Hematopoietic multipotent progenitor cell (in vitro differentiated cells): ENCODE results near the gene MICU1. TPM values are rescaled to one million over a fixed set of nuclear protein-coding genes. Genes with fewer than 3 reads are reported as not detected.
A peak's percentile ranks its signal among the peaks of the same experiment; 100 is the strongest.
"Not testable (repeated sequence)": the region's sequence is repeated elsewhere in the genome, so short reads cannot be mapped to it uniquely, and the experiment has no call there.

Source experiments
- DNase-seq, 3 donors: peaks; one replicate each; pipeline ENCODE4 v3.0.0-alpha.2; 2011 to 2015; ENCODE audit warnings: low read depth in 2 of 3, low spot score in 2 of 3
- total RNA-seq: library from RNA; depleted of rRNA; stranded (reverse); fragments of >200 nt; gene quantifications from one replicate; pipeline ENCODE4 v1.2.3, GENCODE V29; 2012

Gene MICU1
- 19.4 TPM for total RNA-seq

DNA sequence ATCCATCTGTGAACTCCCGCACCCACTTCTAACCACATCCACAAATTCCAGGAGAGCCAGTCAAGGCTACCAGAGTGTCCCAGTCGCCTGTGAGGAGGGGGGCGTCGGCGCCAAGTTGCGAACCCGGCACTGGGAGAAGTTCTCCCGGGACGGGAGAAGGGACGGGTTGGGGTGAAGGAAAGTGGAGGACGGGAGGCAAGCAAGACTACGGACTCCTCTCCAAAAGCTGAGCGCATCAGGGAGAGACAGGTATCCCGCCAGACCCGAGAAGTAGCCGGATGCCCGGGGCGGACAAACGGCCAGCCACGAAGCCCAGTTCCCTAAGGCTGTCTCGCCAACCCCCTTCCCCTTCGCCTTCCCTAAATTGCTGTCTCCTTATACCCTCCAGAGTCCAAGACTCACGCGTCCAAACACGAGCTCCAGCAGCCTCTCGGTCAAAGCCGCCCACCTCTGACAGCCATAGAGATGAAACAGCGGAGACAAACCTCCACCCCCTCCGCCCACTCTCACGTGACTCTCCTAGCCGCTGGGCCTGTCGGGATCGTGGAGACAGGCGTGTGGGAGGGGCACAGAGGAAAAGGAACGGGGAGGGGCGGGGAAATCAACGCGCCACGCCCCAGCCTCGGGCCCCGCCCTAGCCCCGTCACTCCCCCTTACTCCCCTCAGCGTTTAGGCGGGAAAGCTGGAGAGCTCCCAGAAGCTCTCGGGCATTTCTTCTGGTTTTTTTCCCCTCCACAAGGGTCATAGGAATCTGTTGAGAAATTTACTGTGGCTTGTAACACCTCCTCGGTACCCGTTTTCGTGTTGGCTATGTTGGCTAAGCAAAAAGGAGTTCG is at the start of gene MICU1:
MICU1 (minus strand) TSS at position 472 of the 836 bp plus-strand sequence. CDS start 59,286 bp downstream, outside the sequence.
- peak; percentile 77 to 97 (median 94) for DNase-seq

DNA sequence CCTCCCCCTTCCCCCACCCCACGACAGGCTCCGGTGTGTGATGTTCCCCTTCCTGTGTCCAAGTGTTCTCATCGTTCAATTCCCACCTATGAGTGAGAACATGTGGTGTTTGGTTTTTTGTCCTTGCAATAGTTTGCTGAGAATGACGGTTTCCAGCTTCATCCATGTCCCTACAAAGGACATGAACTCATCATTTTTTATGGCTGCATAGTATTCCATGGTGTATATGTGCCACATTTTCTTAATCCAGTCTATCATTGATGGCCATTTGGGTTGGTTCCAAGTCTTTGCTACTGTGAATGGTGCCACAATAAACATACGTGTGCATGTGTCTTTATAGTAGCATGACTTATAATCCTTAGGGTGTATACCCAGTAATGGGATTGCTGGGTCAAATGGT is 48.3 kb upstream of the MICU1 start:
- not testable (repeated sequence) for DNase-seq

DNA sequence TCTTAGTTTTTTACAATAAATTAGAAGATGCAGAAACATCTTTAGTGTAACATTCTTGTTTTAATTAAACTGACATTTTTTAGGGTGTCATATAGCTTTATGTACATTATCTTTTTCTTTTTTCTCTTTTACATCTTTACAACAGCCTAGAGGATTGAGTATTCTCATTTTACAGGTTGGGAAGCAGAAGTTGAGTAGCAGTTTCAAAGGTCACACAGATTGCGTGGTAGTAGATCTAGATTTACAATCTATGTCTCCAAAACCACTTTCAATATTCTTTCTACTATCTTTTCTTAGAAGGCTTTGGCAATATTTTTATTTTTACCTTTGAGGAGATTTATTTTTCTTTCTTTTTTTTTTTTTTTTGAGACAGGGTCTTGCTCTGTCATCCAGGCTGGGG is 47.4 kb upstream of the MICU1 start:
- DNase-seq = no peak

DNA sequence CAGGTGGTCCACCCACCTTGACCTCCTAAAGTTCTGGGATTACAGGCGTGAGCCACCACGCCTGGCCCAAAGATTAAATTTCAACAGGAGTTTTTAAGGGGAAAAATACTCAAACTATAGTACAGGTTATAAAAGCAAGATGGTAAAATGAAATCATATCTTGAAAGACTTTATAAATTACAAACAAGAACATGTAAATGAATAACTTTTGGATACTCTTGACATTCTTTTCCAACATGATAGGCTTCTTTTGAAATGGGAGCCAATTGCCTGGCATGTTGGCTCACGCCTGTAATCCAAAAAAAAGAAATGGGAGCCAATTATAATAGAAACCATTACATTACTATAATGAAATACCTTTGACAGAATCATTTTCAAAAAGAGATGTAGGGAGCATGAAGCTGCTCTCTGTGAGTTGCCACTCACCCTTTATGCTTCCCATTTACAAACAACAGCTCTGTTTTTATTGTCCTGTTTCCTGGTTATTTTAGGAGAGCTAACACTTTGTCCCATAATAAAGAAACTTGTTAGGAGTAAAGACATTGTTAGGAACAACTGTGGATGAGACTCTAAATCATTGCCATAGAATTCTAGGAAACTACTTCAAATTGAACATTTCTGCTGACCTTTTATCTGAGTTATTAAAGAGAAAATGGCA is 41.5 kb upstream of the MICU1 start:
- no peak for DNase-seq

DNA sequence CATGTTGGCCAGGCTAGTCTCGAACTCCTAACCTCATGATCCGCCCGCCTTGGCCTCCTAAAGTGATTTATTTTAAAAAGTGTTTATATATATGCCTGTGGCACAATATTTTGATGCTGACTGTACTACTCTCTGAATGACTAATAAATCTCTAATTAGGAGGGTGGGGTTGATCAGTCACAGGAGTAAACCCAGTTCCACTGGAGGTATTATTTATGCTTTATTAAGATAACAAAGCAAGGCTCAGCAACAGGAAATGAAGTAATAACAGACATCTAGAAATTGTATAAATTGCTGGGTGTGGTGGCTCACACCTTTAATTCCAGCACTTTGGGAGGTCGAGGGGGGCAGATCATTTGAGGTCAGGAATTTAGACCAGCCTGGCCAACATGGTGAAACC is 40.0 kb upstream of the MICU1 start:
- no peak for DNase-seq

- no peak for DNase-seq
These were observed 38.1 kb upstream of the MICU1 start for GRCh38 chr10:72663971-72664370.

DNA sequence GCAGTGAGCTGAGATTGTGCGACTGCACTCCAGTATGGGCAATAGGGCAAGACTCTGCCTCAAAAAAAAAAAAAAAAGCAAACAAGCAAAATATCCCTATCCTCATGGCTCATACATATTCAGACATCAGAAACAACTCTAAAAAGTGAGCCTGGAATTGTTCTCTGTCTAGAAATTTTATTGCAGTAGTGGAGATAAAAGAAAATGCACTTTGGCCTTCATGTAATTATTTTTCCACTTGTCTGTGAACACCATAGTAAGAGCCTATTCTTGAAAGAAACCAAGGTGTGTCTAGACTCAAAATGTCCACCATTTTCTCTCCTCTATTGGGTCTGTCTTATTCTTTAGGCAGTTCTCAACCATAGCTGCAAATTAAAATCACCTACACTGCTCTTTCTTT is 35.6 kb upstream of the MICU1 start:
- DNase-seq = no peak

DNA sequence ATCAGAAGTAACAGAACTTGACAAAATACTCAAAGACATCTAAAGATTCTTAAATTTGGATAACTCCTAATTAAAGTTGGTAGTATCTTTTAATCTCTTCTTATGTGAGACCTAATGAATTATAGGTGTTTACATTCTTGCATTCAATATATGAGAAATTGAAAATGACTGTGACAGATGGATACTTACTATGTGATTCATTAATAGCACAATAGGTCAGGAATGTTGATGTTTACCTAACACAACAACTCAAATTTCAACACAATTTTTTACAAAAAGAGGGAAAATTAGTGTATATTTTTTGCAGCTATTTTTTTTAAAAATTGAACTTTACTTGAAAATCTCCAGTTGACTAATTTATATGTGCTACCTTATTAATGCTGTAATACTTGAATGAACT is 34.3 kb upstream of the MICU1 start:
- DNase-seq = no peak

DNA sequence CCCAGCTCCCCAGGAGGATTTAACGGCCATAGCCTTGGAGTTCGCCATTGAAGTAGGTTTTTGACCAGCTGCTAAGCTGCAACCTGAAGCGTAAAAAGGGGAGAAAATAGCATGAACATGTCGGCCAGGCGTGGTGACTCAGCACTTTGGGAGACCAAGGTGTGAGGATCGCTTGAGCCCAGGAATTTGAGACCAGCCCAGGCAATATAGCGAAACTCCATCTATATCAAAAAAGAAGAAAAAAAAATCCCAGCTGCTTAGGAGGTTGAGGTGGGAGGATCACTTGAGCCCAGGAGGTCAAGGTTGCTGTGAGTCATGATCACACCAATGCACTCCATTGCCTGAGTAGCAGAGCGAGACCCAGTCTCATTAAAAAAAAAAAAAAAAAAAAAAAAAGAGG is 33.8 kb upstream of the MICU1 start:
- no peak for DNase-seq

DNA sequence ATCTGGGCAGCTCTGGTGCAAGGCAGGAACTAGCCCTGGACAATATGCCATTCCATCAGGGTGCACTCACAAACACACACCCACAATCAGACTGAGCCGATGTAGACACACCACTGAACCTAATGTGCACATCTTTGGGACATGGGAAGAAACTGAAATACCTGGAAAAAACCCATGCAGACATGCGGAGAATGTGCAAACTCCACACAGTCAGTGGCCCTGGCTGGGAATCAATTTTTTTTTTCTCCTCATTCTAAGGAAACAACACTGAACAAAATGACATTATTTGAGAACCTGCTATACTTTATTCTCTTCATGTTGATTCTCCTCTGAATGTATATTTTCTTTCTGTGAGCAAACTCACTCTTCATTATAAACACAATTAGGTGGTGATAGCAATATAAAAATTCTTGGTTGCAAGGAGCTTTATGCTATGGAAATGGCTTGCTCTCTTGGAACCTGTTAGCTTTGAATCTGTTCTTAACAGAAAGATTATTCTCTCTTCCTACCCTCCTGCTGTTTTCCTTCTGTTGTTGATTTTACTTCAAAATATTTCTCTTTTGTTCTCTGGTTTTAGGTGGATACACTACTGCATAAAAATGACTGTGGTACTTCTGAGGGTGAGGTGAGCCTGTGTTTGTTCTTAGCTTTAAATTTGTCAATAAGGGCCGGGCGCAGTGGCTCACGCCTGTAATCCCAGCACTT is 33.0 kb upstream of the MICU1 start:
- no peak for DNase-seq

- no peak for DNase-seq
These were observed 28.8 kb upstream of the MICU1 start for GRCh38 chr10:72654720-72655119.

DNA sequence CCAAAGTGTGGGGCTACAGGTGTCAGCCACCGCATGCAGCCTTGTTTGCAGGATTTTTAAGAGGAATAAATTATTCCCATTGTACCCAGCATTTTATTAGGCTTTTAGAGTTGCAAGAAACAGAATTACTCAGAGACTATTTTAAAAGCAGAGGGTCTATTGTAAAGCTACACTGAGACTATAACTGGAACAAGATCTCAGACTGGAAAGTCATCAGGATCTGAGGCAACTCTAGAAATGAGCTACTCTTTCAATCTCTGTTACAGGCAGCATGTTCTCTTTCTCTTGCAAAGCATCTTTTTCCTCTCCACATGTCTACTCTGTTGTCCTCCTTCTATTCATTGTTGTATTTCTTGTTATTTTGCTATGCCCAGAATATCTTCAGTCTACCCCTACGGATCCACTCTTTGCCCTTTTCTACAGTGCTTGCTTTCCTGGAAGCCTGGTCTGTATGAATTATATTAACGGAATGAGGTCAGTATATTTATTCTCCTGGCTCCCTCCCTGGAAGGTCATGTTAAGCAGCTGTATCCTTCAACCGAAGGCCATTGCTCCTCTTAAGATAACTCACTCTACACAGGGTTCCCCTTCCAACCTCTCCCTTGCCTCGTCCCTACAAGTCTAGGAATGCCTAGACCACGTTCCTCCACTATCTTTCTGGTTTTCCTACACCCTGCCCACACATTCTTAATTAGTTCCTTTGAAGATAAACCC is 27.7 kb upstream of the MICU1 start:
- DNase-seq = no peak

DNA sequence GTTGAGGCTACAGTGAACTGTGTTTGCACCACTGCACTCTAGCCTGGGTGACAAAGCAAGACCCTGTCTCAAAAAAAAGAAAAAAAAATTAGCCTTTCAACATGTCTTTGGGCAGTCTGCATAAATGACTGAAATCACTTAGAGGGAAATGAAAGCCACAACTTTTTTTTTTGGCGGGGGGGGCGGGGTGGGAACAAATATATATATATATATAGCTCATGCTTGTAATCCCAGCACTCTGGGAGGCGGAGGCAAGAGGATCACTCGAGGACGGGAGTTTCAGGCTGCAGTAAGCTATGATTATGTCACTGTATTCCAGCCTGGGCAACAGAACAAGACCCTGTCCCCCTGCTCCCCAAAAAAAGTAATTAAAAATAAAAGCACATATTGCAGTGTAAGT is 23.4 kb upstream of the MICU1 start:
- DNase-seq = no peak

GRCh38 chr10:72648301-72648700 is 22.4 kb upstream of the MICU1 start:
- DNase-seq = no peak

- not testable (repeated sequence) for DNase-seq
These were observed 21.1 kb upstream of the MICU1 start for GRCh38 chr10:72646971-72647370.

DNA sequence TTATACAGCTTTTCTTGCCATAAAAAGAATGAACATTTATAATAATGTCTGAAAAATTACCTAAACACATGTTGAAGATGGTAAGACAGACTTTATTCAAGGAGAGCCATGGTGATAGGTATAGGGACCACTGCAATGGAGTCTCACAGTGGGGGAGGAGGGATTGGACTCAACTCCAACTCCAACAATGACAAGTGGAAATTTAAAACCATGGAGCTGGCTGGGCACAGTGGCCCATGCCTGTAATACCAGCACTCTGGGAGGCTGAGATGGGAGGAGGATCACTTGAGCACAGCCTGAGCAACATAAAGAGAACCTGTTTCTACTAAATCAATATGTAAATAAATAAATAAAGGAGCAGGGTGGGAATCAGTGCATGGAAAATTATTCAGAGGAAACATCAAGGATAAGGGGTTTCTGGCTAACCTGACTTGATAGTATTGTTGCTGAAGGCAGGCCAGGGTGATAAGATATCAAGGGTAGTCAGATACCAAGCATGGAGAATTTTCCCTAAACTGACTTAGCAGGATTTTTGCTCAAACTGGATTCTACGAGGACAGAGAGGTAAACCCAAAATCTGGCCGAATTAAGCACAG is 19.5 kb upstream of the MICU1 start:
- DNase-seq = no peak

DNA sequence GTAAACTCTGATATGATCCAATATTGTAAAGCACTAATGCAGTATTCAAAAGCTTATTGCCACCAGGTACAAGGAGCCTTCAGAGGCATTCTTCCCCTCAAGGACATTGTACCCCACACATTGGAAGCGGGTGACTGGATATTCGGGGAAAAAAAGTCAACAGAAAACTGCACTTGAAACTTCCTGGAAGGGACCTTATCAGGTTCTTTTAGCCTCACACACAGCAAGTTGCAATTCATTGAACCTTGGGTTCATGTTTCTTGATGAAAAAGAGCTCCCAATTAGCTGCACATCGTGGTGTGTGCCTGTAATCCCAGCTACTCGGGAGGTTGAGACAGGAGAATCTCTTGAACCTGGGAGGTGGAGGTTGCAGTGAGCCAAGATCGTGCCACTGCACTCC is 16.4 kb upstream of the MICU1 start:
- DNase-seq = no peak

GRCh38 chr10:72639441-72639873 is 13.6 kb upstream of the MICU1 start:
- DNase-seq = no peak

DNA sequence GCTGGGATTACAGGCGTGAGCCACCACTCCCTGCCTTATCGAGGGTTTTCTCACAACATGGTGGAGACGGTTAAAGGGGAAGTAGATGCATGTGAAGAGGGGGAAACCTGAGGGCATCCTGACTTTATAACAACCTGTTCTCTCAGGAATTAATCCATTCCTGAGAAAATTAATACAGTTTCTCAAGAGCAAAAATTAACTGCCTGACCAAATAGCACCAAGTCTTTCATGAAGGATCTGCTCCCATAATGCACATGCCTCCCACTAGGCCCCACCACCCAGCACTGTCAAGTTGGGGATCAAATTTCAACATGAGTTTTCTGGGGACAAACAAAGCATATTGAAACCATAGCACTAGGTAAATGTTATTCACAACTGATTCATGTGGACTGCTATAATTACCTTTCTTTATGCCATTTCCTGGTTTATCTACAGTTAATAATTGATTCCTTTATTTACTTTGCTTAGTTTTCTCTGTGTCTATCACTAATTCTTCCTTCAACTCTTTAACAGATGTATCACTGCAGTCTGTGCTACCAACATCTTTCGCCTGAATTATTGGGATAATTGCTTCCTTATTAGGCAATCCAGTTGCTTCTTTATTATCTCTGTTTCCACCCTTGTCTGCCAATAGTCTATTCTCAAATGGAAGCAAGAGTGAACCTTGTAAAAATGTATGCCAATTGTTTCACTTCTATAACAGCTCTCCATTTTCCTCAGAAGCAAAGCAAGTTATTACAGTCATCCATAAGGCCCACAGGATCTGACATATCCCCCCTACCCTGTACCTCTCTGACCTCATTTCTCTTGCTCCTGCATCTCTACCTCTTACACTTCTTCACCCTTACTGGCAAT is 12.9 kb upstream of the MICU1 start:
- no peak for DNase-seq
